ENCODE results near the gene SYNGR2. TPM values are rescaled to one million over a fixed set of nuclear protein-coding genes. Genes with fewer than 3 reads are reported as not detected.

The SYNGR2 gene
- total RNA-seq, 1 donor = 3.3 TPM

DNA sequence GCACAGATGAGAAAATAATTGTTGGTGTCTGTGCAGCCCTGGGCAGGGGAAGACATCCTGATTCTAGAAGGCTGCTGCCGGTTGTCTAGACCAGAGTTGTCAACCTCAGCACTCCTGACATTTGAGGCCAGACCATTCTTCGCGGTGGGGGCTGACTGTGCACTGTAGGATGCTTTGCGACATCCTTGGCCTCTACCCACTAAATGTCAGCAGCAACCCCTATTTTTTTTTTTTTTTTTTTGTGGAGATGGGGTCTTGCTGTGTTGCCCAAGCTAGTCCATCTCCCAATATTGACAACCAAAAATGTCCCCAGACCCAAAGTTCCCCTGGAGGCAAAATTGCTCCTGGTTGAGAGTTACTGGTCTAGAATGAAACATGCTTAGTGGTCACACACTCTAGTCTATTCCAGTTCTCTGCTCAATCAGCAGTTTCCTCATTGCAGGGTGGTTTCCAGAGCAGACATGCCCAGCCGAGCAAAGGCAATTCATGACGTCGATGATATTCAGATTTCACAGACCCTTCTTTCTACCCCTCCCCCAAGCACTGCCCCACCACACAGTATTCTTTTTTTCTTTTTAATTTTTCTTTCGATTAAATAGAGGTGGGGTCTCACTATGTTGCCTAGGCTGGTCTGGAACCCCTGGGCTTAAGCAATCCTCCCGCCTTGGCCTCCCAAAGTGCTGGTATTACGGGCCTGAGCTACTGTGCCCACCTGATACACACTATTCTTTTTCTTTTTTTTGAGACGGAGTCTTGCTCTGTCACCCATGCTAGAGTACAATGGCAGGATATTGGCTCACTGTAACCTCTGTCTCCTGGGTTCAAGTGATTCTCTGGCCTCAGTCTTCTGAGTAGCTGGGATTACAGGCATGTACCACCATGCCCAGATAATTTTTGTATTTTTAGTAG, 13.2 kb upstream of the SYNGR2 start:
- H4K20me1 ChIP-seq (ENCODE audit: insufficient read depth, low read length) = no peaks in the 10 kb centered on the region
- no peaks in the 10 kb centered on the region for H3K9me3 ChIP-seq (ENCODE audit: low read depth, low read length)
- TF ChIP-seq CTCF (IDR thresholded peaks at IDR 0.05; ENCODE audit: extremely low read depth, low read depth, low read length) = no peak
- no peak overlapping the region for H2AFZ ChIP-seq (ENCODE audit: low read length)
- H3K4me1 ChIP-seq (ENCODE audit: insufficient read depth, low read length) = no peaks in the 10 kb centered on the region
- no peaks in the 10 kb centered on the region for H3K79me2 ChIP-seq (ENCODE audit: insufficient read depth, low read length)
- no peak overlapping the region for H3K27ac ChIP-seq (ENCODE audit: low read depth, low read length)
- peak; percentile 79 for DNase-seq (ENCODE audit: insufficient read length, low spot score, missing footprints)
- no peak overlapping the region for H3K4me3 ChIP-seq (ENCODE audit: insufficient read depth, low read length)
- no peaks in the 10 kb centered on the region for H3K27me3 ChIP-seq (ENCODE audit: insufficient read depth, low read length)
- H3K4me2 ChIP-seq (ENCODE audit: insufficient read depth, low read length) = no peak overlapping the region
- H3K36me3 ChIP-seq (ENCODE audit: insufficient read depth, low read length) = no peaks in the 10 kb centered on the region

GRCh38 chr17:78159575-78160158, 8.7 kb upstream of the SYNGR2 start:
- Histone ChIP-seq H3K4me2 (ENCODE audit: insufficient read depth, low read length) (no peak overlapping the region), H4K20me1 (ENCODE audit: insufficient read depth, low read length) (no peaks in the 10 kb centered on the region), H3K27ac (ENCODE audit: low read depth, low read length) (no peak overlapping the region), H3K36me3 (ENCODE audit: insufficient read depth, low read length) (no peaks in the 10 kb centered on the region), H3K9me3 (ENCODE audit: low read depth, low read length) (no peaks in the 10 kb centered on the region), H3K4me1 (ENCODE audit: insufficient read depth, low read length) (no peaks in the 10 kb centered on the region), H3K27me3 (ENCODE audit: insufficient read depth, low read length) (no peaks in the 10 kb centered on the region), H3K4me3 (ENCODE audit: insufficient read depth, low read length) (no peak overlapping the region), H3K79me2 (ENCODE audit: insufficient read depth, low read length) (no peaks in the 10 kb centered on the region), H2AFZ (ENCODE audit: low read length) (no peak overlapping the region)
- no peak for TF ChIP-seq CTCF (IDR thresholded peaks at IDR 0.05; ENCODE audit: extremely low read depth, low read depth, low read length)
- DNase-seq (ENCODE audit: insufficient read length, low spot score, missing footprints) = peak; percentile 77

GRCh38 chr17:78163881-78164747, 4.3 kb upstream of the SYNGR2 start:
- no peak overlapping the region for H2AFZ ChIP-seq (ENCODE audit: low read length)

More at GRCh38 chr17:78163881-78164747, 4.3 kb upstream of the SYNGR2 start:
- H3K27ac ChIP-seq (ENCODE audit: low read depth, low read length) = no peak overlapping the region
- H3K4me1 ChIP-seq (ENCODE audit: insufficient read depth, low read length) = peaks cover 4% of the 10 kb centered on the region
- H4K20me1 ChIP-seq (ENCODE audit: insufficient read depth, low read length) = no peaks in the 10 kb centered on the region
- DNase-seq (ENCODE audit: insufficient read length, low spot score, missing footprints) = peak; percentile 62
- no peak overlapping the region for H3K4me3 ChIP-seq (ENCODE audit: insufficient read depth, low read length)
- H3K36me3 ChIP-seq (ENCODE audit: insufficient read depth, low read length) = no peaks in the 10 kb centered on the region
- H3K79me2 ChIP-seq (ENCODE audit: insufficient read depth, low read length) = no peaks in the 10 kb centered on the region
- H3K9me3 ChIP-seq (ENCODE audit: low read depth, low read length) = no peaks in the 10 kb centered on the region
- H3K4me2 ChIP-seq (ENCODE audit: insufficient read depth, low read length) = no peak overlapping the region
- no peak for TF ChIP-seq CTCF (IDR thresholded peaks at IDR 0.05; ENCODE audit: extremely low read depth, low read depth, low read length)
- H3K27me3 ChIP-seq (ENCODE audit: insufficient read depth, low read length) = no peaks in the 10 kb centered on the region
